Activated CD4-positive, alpha-beta T cell treated with anti-CD3 and anti-CD28 coated beads, Interleukin-2, amount 10 ng/mL, durations not matched to agents 7 days and 5 days (primary cell): Measurements from ENCODE around the gene PDE10A. TPM values are rescaled to one million over a fixed set of nuclear protein-coding genes. Genes with fewer than 3 reads are reported as not detected.

Source experiments
- CTCF ChIA-PET: fragments of 350-600 bp; sonication (Branson Sonifier 250); formaldehyde crosslinking; loops from one replicate; lab custom pipeline; 2021; ENCODE audit warnings: antibody characterized with exemption; lab: Charles Lee
- POLR2A ChIA-PET: fragments of 350-600 bp; sonication (Branson Sonifier 250); formaldehyde crosslinking; loops from one replicate; lab custom pipeline; 2021; ENCODE audit warnings: antibody characterized with exemption; lab: Charles Lee
- DNase-seq: peaks from one replicate; pipeline ENCODE4 v3.0.0-alpha.2; 2020
- H3K27ac Mint-ChIP-seq: one replicate; pipeline ENCODE4 v1.8.0; 2021; ENCODE audit warnings: mild to moderate bottlenecking, moderate library complexity, mixed read lengths
- H3K27me3 Mint-ChIP-seq: one replicate; pipeline ENCODE4 v1.8.0; 2021; ENCODE audit warnings: mixed read lengths
- H3K36me3 Mint-ChIP-seq: one replicate; pipeline ENCODE4 v1.8.0; 2021; ENCODE audit warnings: low read depth, mixed read lengths
- H3K4me1 Mint-ChIP-seq: one replicate; pipeline ENCODE4 v1.8.0; 2021; ENCODE audit warnings: mixed read lengths
- H3K4me3 Mint-ChIP-seq: one replicate; pipeline ENCODE4 v1.8.0; 2021; ENCODE audit warnings: mild to moderate bottlenecking, moderate library complexity, mixed read lengths
- H3K9me3 Mint-ChIP-seq: one replicate; pipeline ENCODE4 v1.8.0; 2021; ENCODE audit warnings: mixed read lengths
- total RNA-seq, 2 experiments: library from RNA; stranded (reverse); gene quantifications; one replicate each; pipeline ENCODE4 v1.2.3, GENCODE V29; 2021

The PDE10A gene
- total RNA-seq, 2 experiments from 2014 or later: not detected

DNA sequence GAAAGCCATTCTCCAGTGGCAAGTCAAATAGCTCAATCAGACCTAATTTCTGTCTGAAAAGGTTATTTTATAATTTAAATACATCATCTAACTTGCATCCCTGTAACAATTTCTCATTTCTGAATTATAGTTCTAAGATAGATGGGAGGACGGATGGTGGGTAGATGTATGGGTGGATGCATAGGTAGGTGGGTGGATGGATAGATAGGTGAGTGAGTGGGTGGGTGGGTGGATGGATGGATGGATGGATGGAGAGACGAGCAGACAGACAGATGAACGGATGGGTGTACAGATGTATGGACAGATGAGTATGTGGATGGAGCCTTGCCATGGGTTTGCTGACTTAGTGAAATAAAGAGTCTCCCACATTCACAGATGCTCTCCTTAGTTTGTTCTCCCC is 20.0 kb downstream of the PDE10A start:
- Mint-ChIP-seq H3K36me3 (no peaks in the 10 kb centered on the region), H3K4me1 (no peaks in the 10 kb centered on the region), H3K27ac (no peak overlapping the region), H3K9me3 (no peaks in the 10 kb centered on the region), H3K27me3 (no peaks in the 10 kb centered on the region), H3K4me3 (no peak overlapping the region)
- ChIA-PET POLR2A (no interaction called here), CTCF (no interaction called here)
- no peak for DNase-seq

GRCh38 chr6:165641672-165642156 is 21.3 kb downstream of the PDE10A start:
- no peaks in the 10 kb centered on the region for H3K9me3 Mint-ChIP-seq
- no peaks in the 10 kb centered on the region for H3K27me3 Mint-ChIP-seq
- H3K4me1 Mint-ChIP-seq: no peaks in the 10 kb centered on the region
- ChIA-PET CTCF (no interaction called here), POLR2A (no interaction called here)
- no peaks in the 10 kb centered on the region for H3K36me3 Mint-ChIP-seq
- H3K4me3 Mint-ChIP-seq: no peak overlapping the region
- H3K27ac Mint-ChIP-seq: no peak overlapping the region
- DNase-seq: no peak

DNA sequence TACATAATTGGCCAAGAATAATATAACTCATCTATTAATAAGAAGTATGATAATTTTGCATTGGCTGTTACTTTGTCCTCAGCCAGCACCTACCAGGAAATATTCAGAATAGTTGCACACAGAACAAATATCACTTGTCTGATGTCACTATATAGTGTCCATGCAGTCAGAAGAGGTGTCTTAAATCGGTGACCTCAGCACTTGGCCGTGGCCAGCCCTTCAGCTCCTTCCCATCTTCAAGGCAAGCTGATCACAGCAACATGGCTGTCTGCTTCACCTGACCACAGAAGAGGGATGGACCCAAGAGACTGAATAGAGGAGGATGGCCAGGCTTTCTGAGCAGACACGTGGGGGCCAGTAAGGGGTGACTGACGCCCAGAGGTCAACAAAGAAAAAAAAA is 22.2 kb downstream of the PDE10A start:
- H3K4me1 Mint-ChIP-seq: no peaks in the 10 kb centered on the region
- no peak overlapping the region for H3K27ac Mint-ChIP-seq
- CTCF ChIA-PET: no interaction called here
- POLR2A ChIA-PET: no interaction called here
- peaks cover 2% of the 10 kb centered on the region for H3K27me3 Mint-ChIP-seq
- DNase-seq: no peak
- no peak overlapping the region for H3K4me3 Mint-ChIP-seq
- H3K36me3 Mint-ChIP-seq: no peaks in the 10 kb centered on the region
- H3K9me3 Mint-ChIP-seq: no peaks in the 10 kb centered on the region

DNA sequence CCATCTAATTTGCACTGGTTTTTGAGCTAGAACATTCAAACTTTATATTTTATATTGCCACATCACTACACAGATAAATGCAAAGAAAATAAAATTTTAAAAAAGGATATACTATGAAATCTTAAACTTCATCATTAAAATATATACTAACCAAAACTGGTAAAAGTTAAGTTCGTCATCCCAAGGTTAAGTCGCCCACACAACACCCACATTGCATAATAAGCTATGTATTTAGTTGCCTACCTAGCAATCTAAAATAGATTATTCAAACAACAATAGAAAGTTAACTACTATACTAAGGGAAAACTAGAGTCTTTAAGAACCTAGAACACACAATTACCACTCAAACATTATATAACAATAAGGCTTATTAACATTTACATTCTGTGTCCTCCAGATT is 24.5 kb downstream of the PDE10A start:
- peaks cover 12% of the 10 kb centered on the region for H3K27me3 Mint-ChIP-seq
- no peak for DNase-seq
- no peaks in the 10 kb centered on the region for H3K9me3 Mint-ChIP-seq
- H3K4me3 Mint-ChIP-seq: no peak overlapping the region
- CTCF ChIA-PET: interaction anchor here (1.1 kb wide), 1 partner anchor 21 kb away, joined by 3 read pairs; no protein-coding TSS in a partner anchor
- H3K27ac Mint-ChIP-seq: no peak overlapping the region
- H3K4me1 Mint-ChIP-seq: peaks cover 6% of the 10 kb centered on the region
- POLR2A ChIA-PET: no interaction called here
- no peaks in the 10 kb centered on the region for H3K36me3 Mint-ChIP-seq

DNA sequence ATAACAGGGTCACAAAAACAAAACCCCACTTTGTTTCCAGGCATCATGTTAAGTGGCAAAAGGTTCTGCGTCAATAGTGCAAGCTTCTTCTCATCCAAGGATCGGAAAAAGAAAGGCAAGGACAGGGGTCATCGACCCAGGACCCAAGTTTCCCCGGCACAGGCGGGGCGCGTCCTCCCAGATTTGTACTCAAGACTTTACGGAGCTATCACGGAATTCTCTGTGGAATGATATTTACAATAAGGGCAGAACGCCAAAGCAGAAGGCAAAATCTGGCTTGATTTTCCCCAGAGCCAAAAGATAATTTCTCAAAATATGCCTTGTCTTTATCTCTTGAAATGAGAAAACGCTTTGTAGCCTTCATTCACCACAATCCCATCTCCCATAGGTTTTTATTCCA is 25.5 kb downstream of the PDE10A start:
- CTCF ChIA-PET: no interaction called here
- Mint-ChIP-seq H3K4me3 (no peak overlapping the region), H3K27me3 (peaks cover 14% of the 10 kb centered on the region), H3K4me1 (peaks cover 7% of the 10 kb centered on the region), H3K9me3 (no peaks in the 10 kb centered on the region), H3K36me3 (no peaks in the 10 kb centered on the region), H3K27ac (no peak overlapping the region)
- no peak for DNase-seq
- POLR2A ChIA-PET: no interaction called here

- DNase-seq: no peak
- Mint-ChIP-seq H3K4me3 (no peak overlapping the region), H3K36me3 (no peaks in the 10 kb centered on the region), H3K27ac (no peak overlapping the region), H3K27me3 (peaks cover 19% of the 10 kb centered on the region), H3K9me3 (no peaks in the 10 kb centered on the region), H3K4me1 (peaks cover 14% of the 10 kb centered on the region)
- ChIA-PET POLR2A (no interaction called here), CTCF (no interaction called here)
Observed at GRCh38 chr6:165636402-165637048, 26.5 kb downstream of the PDE10A start.

GRCh38 chr6:165635965-165636364 is 27.1 kb downstream of the PDE10A start:
- Mint-ChIP-seq H3K4me1 (peaks cover 14% of the 10 kb centered on the region), H3K27ac (no peak overlapping the region), H3K27me3 (peaks cover 19% of the 10 kb centered on the region), H3K9me3 (no peaks in the 10 kb centered on the region), H3K36me3 (no peaks in the 10 kb centered on the region), H3K4me3 (no peak overlapping the region)
- ChIA-PET POLR2A (no interaction called here), CTCF (no interaction called here)
- no peak for DNase-seq

GRCh38 chr6:165634101-165634880 is 28.8 kb downstream of the PDE10A start:
- ChIA-PET POLR2A (no interaction called here), CTCF (no interaction called here)
- H3K4me1 Mint-ChIP-seq: peaks cover 14% of the 10 kb centered on the region
- H3K4me3 Mint-ChIP-seq: no peak overlapping the region
- no peaks in the 10 kb centered on the region for H3K36me3 Mint-ChIP-seq
- no peaks in the 10 kb centered on the region for H3K9me3 Mint-ChIP-seq
- peaks cover 19% of the 10 kb centered on the region for H3K27me3 Mint-ChIP-seq
- DNase-seq: no peak
- H3K27ac Mint-ChIP-seq: no peak overlapping the region

- peaks cover 19% of the 10 kb centered on the region for H3K27me3 Mint-ChIP-seq
- no peaks in the 10 kb centered on the region for H3K36me3 Mint-ChIP-seq
- ChIA-PET CTCF (no interaction called here), POLR2A (no interaction called here)
- no peak overlapping the region for H3K4me3 Mint-ChIP-seq
- no peak for DNase-seq
- no peaks in the 10 kb centered on the region for H3K9me3 Mint-ChIP-seq
- peaks cover 14% of the 10 kb centered on the region for H3K4me1 Mint-ChIP-seq
- H3K27ac Mint-ChIP-seq: no peak overlapping the region
Observed at GRCh38 chr6:165632194-165632593, 30.8 kb downstream of the PDE10A start.

GRCh38 chr6:165630544-165630953 is 32.5 kb downstream of the PDE10A start:
- no peaks in the 10 kb centered on the region for H3K36me3 Mint-ChIP-seq
- DNase-seq: no peak
- peaks cover 17% of the 10 kb centered on the region for H3K27me3 Mint-ChIP-seq
- no peak overlapping the region for H3K4me3 Mint-ChIP-seq
- H3K27ac Mint-ChIP-seq: no peak overlapping the region
- ChIA-PET POLR2A (no interaction called here), CTCF (no interaction called here)
- H3K9me3 Mint-ChIP-seq: no peaks in the 10 kb centered on the region
- H3K4me1 Mint-ChIP-seq: peaks cover 14% of the 10 kb centered on the region

DNA sequence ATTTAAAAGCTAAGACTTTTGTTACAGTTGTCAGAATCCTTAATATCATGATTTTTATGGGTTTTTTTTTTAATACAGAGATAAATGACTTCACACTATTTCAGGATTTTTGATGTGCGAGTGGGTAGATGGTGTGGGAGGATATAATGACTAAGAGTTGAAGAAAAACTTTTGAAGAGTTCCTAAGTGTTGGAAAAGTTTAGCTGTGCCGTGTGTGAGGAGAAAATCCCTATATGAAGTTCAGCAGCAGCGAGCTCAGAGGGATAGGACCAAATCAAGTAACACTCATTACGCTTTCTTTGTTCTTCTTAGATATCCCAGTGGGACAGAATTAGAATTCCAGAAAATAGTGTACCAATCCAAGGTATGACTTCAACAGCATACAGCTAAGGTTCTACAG is 34.1 kb downstream of the PDE10A start:
- POLR2A ChIA-PET: no interaction called here
- H3K4me3 Mint-ChIP-seq: no peak overlapping the region
- H3K9me3 Mint-ChIP-seq: no peaks in the 10 kb centered on the region

GRCh38 chr6:165627366-165627765 is 35.7 kb downstream of the PDE10A start:
- H3K4me3 Mint-ChIP-seq: no peak overlapping the region
- no peaks in the 10 kb centered on the region for H3K36me3 Mint-ChIP-seq
- ChIA-PET CTCF (no interaction called here), POLR2A (no interaction called here)
- no peak overlapping the region for H3K27ac Mint-ChIP-seq
- H3K4me1 Mint-ChIP-seq: peaks cover 5% of the 10 kb centered on the region
- DNase-seq: no peak
- peaks cover 3% of the 10 kb centered on the region for H3K27me3 Mint-ChIP-seq
- no peaks in the 10 kb centered on the region for H3K9me3 Mint-ChIP-seq

More for the DNA sequence above, 34.1 kb downstream of the PDE10A start:
- H3K36me3 Mint-ChIP-seq: no peaks in the 10 kb centered on the region
- peaks cover 10% of the 10 kb centered on the region for H3K4me1 Mint-ChIP-seq
- no peak for DNase-seq
- no peak overlapping the region for H3K27ac Mint-ChIP-seq
- CTCF ChIA-PET: interaction anchor here (0.6 kb wide), 1 partner anchor 39 kb away, joined by 7 read pairs; no protein-coding TSS in a partner anchor
- H3K27me3 Mint-ChIP-seq: peaks cover 8% of the 10 kb centered on the region

GRCh38 chr6:165626711-165627110 is 36.3 kb downstream of the PDE10A start:
- Mint-ChIP-seq H3K27me3 (no peaks in the 10 kb centered on the region), H3K4me3 (no peak overlapping the region), H3K9me3 (no peaks in the 10 kb centered on the region), H3K36me3 (no peaks in the 10 kb centered on the region), H3K27ac (no peak overlapping the region), H3K4me1 (peaks cover 2% of the 10 kb centered on the region)
- ChIA-PET CTCF (no interaction called here), POLR2A (no interaction called here)
- no peak for DNase-seq
